AG09319 (cell line): ENCODE data around the gene ASS1.

Source experiments
- DNase-seq: peaks from one replicate; pipeline ENCODE4 v3.0.0-alpha.2; 2010; ENCODE audit warnings: low read depth; ENCODE audit errors: extremely low read depth
- TF ChIP-seq, protein P1 (sequence below): IDR thresholded peaks from 2 replicates; pipeline ENCODE4 v1.5.1; 2011; ENCODE audit warnings: low read depth, mild to moderate bottlenecking, inconsistent platforms, low read length, moderate library complexity

The ASS1 gene

DNA sequence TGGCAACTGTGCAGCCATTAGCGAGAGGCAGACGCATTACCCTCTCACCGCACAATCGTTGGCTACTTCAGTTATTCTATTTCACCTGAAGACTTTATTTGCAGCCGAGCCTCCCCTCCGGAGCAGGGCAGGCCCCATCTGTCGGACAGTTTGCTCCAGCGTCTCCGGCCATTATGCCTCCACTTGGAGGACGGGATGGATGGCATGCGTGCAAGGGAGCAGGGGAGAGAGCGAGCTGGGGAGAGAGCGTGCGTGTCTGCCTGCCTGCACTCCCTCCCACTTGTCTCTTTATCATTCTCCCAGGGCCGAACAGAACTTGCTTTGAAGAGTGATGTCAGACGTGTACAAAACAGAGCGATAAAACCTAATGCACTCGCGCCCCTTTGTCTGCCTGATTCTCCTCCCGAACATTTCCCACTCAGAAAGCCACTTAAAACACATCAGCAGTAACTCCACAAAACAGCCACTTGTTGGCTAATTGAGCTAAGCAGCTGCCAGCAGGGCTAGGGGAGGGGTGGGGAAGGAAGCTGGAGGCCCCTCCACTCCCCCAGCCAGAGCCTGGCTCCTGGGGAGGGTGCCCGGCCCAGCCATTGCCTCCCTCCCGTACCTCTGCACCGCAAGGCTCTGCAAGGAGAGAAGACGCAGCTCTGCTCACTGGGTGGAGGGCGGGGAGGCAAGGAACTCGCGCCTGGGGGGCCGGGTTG lies 91.2 kb downstream of the ASS1 start:
- TF ChIP-seq, protein P1, sequence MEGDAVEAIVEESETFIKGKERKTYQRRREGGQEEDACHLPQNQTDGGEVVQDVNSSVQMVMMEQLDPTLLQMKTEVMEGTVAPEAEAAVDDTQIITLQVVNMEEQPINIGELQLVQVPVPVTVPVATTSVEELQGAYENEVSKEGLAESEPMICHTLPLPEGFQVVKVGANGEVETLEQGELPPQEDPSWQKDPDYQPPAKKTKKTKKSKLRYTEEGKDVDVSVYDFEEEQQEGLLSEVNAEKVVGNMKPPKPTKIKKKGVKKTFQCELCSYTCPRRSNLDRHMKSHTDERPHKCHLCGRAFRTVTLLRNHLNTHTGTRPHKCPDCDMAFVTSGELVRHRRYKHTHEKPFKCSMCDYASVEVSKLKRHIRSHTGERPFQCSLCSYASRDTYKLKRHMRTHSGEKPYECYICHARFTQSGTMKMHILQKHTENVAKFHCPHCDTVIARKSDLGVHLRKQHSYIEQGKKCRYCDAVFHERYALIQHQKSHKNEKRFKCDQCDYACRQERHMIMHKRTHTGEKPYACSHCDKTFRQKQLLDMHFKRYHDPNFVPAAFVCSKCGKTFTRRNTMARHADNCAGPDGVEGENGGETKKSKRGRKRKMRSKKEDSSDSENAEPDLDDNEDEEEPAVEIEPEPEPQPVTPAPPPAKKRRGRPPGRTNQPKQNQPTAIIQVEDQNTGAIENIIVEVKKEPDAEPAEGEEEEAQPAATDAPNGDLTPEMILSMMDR, result no peak; the same call in 1 of the 2 replicates
- DNase-seq, result peak; percentile 36

DNA sequence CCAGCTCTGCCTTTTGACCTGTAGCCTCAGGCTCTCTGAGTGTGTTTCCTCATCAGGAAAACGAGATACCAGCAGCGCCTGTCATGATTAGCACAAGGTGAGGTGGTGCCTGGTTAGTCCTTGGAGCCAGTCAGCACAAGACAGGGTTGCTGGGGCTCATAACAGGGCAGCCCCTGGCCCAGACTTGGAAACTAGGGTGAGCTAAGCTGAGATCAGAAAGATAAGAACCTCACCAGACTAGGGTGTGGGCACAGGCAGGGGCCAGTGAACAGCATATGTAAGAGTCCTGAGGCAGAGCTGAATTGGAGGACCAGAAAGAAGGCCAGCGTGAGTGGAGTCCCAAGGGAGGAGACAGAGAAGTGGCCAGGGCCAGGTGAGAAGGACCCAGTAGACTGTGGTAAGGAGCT lies 91.9 kb downstream of the ASS1 start:
- DNase-seq, result no peak
- TF ChIP-seq, protein P1, result no peak

DNA sequence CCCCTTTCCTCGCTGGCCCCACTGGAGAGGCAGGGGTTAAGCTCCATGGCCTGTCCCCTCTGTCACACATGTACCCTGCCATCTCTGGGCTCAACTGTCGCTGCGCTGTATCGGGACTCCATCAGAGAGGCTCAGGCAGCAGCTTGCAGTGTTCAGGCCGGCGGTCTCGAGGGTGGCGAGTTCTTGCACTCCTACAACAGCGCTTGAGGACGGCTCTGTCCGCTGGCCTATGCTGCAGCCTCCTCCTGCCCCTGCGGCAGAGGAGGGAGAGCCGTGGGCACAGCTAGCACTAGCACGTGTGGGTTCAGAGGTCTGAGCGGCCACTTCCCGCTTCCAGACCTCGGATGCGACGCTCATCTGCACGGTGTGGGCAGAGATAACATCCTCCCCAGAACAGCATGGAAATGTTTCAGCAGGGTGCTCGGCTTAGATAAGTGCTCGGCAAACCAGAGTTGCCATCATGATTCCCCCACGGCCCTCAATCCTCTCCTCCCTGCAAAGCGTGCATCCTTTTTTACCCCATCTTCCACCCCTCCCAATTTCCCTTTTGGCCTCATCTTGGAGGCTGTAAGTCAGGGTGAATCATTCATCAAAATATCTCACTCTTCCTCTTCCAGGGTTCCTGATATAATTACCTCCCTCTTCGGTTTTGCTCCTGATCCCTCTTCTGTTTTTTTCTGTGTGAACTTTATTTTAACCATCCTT lies 92.7 kb downstream of the ASS1 start:
- TF ChIP-seq, protein P1, result no peak
- DNase-seq, result no peak

DNA sequence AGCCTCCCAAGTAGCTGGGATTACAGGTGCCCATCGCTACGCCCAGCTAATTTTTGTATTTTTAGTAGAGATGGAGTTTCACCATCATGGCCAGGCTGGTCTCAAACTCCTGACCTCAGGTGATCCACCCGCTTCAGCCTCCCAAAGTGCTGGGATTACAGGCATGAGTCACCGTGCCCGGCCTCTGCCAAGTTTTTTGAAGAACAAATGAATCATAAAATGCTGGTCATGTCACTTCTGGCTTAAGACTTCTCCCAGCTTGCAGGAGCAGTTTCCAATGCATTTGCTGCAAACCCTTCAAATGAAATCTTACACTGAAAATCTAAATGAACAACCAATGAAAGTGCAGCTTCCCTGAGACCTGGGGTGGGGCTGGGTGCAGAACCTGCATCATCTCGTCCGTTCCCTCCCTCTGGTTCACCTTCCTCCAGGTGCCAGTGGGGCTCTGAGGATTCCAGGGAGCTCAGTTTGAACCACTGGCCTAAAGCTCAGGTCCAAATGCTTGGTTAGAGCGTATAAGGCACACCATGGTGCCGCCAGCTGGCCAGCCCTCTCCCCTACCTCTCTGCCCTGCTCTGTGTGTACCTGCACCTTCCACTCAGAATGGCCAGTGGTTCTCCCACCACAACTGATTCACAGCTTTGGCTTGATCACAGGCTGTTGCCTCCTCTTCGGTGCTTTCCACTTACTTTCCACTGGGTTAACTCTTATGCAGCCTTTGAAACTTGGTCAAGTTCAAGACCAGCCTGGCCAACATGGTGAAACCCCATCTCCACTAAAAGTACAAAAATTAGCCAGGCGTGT lies 94.9 kb downstream of the ASS1 start:
- peak; percentile 36 for DNase-seq
- TF ChIP-seq, protein P1, result no peak

DNA sequence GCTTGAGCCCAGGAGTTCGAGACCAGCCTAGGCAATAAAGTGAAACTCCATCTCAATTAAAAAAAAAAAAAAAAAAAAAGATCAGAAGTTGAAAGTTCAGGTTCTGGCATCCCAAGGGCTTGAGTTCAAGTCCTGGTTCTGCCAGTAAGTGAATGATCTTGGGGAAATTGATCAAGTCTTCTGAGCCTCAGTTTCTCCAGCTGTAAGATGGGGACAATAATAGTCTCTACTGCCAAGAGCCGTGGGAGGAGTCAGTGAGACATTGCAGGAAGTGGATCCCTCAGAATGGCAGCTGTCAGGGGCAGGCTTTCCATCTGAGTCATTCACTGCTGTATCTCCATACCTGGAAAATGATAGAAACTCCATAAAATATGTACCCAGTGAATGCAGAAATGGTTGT lies 96.8 kb downstream of the ASS1 start:
- TF ChIP-seq, protein P1, result no peak
- no peak for DNase-seq

DNA sequence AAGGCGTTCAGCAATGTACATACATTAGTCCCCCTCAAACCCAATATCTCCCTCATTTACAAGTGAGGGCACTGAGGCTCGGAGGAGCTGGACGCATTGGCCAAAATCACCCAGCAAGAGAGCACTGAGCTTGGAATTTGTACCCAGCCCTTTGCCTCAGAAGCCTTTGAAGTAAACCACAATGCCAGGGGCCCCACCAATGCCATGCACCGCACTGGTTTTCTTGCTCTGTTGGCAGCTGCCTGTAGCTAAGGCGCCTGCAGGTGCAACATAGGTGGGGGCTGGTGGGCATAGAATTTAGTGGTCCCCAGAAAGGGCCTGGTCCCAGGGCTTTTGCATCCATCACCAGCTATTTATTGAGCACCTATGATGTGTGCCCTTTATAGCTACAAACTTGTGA lies 97.3 kb downstream of the ASS1 start:
- TF ChIP-seq, protein P1, result no peak
- DNase-seq, result no peak
